ENCODE measurements around the gene RAD23A. TPM values are rescaled to one million over a fixed set of nuclear protein-coding genes. Genes with fewer than 3 reads are reported as not detected.

RAD23A gene
- total and polyA plus RNA-seq, 9 of the 15 experiments (the other 6 are each of a cell fraction or from before 2014, with no cell fraction given), result 9.5 to 181 (median 101) TPM

DNA sequence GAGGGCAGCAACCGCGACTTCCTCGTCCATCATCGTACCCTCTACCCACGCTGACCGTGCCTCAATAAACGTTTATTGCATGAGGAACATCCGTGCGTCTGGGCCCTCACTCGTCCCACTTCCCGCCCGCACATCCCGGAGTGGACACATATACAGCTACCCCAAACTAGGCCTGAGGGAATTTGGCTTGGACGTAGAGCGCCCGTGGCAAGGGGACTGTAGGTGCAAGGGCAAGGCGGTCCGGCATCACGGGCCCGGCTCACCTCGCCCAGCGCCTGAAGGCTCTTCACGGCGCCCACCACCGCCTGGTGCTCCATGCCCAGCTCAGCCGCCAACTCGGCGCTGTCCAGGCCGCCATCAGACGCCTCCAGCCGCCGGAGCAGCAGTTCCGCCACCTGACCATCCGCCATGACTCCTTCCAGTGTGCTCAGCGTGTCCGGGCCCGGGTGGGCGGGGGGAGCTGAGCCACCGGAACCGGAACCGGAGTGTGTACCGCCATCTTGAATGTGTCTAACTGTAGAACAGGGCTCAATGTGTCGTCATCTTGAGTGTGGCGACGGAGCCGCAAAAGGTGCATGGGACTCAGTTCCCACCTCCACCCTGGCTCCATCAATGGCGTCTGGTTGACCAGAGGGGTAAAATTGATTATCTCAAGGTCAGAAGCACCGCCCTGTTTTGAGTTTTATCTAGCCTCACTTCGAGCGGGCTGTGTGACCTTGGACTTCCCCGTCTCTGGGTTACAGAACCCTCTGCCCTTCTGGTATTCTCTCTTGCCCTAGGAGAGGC lies 12.2 kb upstream of the RAD23A start, which contains the start of gene FARSA (continued):
- TF ChIP-seq HSF4 (CRISPR knock-in tag; IDR thresholded peaks at IDR 0.05; ENCODE audit: borderline replicate concordance) (no peak), TBP (optimal IDR thresholded peaks at IDR 0.05; ENCODE audit: low read depth, low read length) (peak; percentile 89), NCOA4 (IDR thresholded peaks at IDR 0.05; ENCODE audit: partially characterized antibody) (no peak), NCOA1 (IDR thresholded peaks at IDR 0.05; ENCODE audit: low read depth) (no peak), NCOA6 (IDR thresholded peaks at IDR 0.05) (no peak), ZNF134 (CRISPR knock-in tag; conservative IDR thresholded peaks at IDR 0.05) (no peak), ZNF184 (CRISPR knock-in tag; IDR thresholded peaks at IDR 0.05) (no peak), ZNF324 (CRISPR knock-in tag; IDR thresholded peaks at IDR 0.05) (no peak), DNMT1 (IDR thresholded peaks at IDR 0.05) (no peak), LCOR (CRISPR knock-in tag; IDR thresholded peaks at IDR 0.05) (peak; percentile 60; the same call in 1 of the 2 replicates), FOSL1 (tag; conservative IDR thresholded peaks at IDR 0.05) (peak; percentile 16; the same call in 1 of the 2 replicates), ETV5 (CRISPR knock-in tag; IDR thresholded peaks at IDR 0.05; ENCODE audit: low read depth) (peak; percentile 15; the same call in 1 of the 2 replicates), AFF1 (IDR thresholded peaks at IDR 0.05; ENCODE audit: low read depth in 1 of 2, partially characterized antibody in 2 of 2) (no peak), GABPB2 (CRISPR knock-in tag; conservative IDR thresholded peaks at IDR 0.05) (no peak), DPF2 (IDR thresholded peaks at IDR 0.05) (no peak), KLF16 (IDR thresholded peaks at IDR 0.05) (no peak), BRF2 (IDR thresholded peaks at IDR 0.05; ENCODE audit: borderline replicate concordance, insufficient read depth, insufficient read length) (no peak), CHD2 (IDR thresholded peaks at IDR 0.05; ENCODE audit: low read depth, low read length) (no peak), ZNF347 (CRISPR knock-in tag; IDR thresholded peaks at IDR 0.05; ENCODE audit: low read depth) (no peak), POU5F1 (IDR thresholded peaks at IDR 0.05; ENCODE audit: borderline replicate concordance, low read depth, low read length, partially characterized antibody) (no peak), FOXJ2 (tag; IDR thresholded peaks at IDR 0.05) (no peak), ZNF239 (CRISPR knock-in tag; IDR thresholded peaks at IDR 0.05) (no peak)
- TF ChIP-seq, protein P1, sequence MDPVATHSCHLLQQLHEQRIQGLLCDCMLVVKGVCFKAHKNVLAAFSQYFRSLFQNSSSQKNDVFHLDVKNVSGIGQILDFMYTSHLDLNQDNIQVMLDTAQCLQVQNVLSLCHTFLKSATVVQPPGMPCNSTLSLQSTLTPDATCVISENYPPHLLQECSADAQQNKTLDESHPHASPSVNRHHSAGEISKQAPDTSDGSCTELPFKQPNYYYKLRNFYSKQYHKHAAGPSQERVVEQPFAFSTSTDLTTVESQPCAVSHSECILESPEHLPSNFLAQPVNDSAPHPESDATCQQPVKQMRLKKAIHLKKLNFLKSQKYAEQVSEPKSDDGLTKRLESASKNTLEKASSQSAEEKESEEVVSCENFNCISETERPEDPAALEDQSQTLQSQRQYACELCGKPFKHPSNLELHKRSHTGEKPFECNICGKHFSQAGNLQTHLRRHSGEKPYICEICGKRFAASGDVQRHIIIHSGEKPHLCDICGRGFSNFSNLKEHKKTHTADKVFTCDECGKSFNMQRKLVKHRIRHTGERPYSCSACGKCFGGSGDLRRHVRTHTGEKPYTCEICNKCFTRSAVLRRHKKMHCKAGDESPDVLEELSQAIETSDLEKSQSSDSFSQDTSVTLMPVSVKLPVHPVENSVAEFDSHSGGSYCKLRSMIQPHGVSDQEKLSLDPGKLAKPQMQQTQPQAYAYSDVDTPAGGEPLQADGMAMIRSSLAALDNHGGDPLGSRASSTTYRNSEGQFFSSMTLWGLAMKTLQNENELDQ (CRISPR knock-in tag; IDR thresholded peaks at IDR 0.05; ENCODE audit: borderline replicate concordance), result no peak

Data from K562 (cell line).